Vagina (tissue), 2 donors: ENCODE measurements around the gene SAT2.

Experiments used
- POLR2A ChIP-seq, 2 donors: fragments of 450-650 bp; IDR thresholded peaks; one replicate each; pipeline ENCODE4 v1.6.1; 2017; ENCODE audit warnings: antibody characterized with exemption in 2 of 2, mild to moderate bottlenecking in 2 of 2, moderate library complexity in 2 of 2
- TF ChIP-seq, protein P1 (sequence below), 3 experiments: fragments of 450-650 bp in 2 of 3; fragments of 200-600 bp in 1 of 3; sonication (generic) in 1 of 3; IDR thresholded peaks; one replicate each; pipeline ENCODE4 v1.5.1; 2017 to 2019; ENCODE audit warnings: antibody characterized with exemption in 3 of 3, mild to moderate bottlenecking in 2 of 3, moderate library complexity in 2 of 3

- TF ChIP-seq, protein P1, sequence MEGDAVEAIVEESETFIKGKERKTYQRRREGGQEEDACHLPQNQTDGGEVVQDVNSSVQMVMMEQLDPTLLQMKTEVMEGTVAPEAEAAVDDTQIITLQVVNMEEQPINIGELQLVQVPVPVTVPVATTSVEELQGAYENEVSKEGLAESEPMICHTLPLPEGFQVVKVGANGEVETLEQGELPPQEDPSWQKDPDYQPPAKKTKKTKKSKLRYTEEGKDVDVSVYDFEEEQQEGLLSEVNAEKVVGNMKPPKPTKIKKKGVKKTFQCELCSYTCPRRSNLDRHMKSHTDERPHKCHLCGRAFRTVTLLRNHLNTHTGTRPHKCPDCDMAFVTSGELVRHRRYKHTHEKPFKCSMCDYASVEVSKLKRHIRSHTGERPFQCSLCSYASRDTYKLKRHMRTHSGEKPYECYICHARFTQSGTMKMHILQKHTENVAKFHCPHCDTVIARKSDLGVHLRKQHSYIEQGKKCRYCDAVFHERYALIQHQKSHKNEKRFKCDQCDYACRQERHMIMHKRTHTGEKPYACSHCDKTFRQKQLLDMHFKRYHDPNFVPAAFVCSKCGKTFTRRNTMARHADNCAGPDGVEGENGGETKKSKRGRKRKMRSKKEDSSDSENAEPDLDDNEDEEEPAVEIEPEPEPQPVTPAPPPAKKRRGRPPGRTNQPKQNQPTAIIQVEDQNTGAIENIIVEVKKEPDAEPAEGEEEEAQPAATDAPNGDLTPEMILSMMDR (IDR thresholded peaks at IDR 0.05) = no peak
- TF ChIP-seq POLR2A (IDR thresholded peaks at IDR 0.05) = no peak
Observed at GRCh38 chr17:7651665-7652387, 24.2 kb upstream of the SAT2 start.
